DOHH2 (cell line): ENCODE measurements around the gene SP8.

Experiments used
- H3F3A ChIP-seq: fragments of 200-600 bp; sonication (generic), shearing (Covaris generic); 2 replicates; pipeline ENCODE4 v1.6.0; 2016; ENCODE audit warnings: antibody characterized with exemption, mild to moderate bottlenecking; ENCODE audit not compliant: control insufficient read depth, insufficient read depth
- H3K27ac ChIP-seq: fragments of 200-600 bp; sonication (generic); 2 replicates; pipeline ENCODE4 v1.5.1; 2014; ENCODE audit warnings: low read depth, mild to moderate bottlenecking, low read length, moderate library complexity
- H3K27me3 ChIP-seq: fragments of 200-600 bp; sonication (generic); 2 replicates; pipeline ENCODE4 v1.6.1; 2014; ENCODE audit warnings: mild to moderate bottlenecking, low read length, mixed read lengths; ENCODE audit not compliant: control insufficient read depth
- H3K36me3 ChIP-seq: fragments of 200-600 bp; sonication (generic); 2 replicates; pipeline ENCODE4 v1.6.1; 2014; ENCODE audit warnings: mild to moderate bottlenecking, low read length, moderate library complexity, mixed read lengths; ENCODE audit not compliant: control insufficient read depth
- H3K4me1 ChIP-seq: fragments of 200-600 bp; sonication (generic); 2 replicates; pipeline ENCODE4 v1.6.1; 2014; ENCODE audit warnings: mild to moderate bottlenecking, low read length, mixed read lengths; ENCODE audit not compliant: control insufficient read depth
- H3K4me2 ChIP-seq: fragments of 200-600 bp; sonication (generic); 2 replicates; pipeline ENCODE4 v1.6.0; 2014; ENCODE audit warnings: mild to moderate bottlenecking, low read length, moderate library complexity
- H3K4me3 ChIP-seq: fragments of 200-600 bp; sonication (generic); 2 replicates; pipeline ENCODE4 v1.5.1; 2014; ENCODE audit warnings: mild to moderate bottlenecking, low read length, mixed read lengths
- H3K79me2 ChIP-seq: fragments of 200-600 bp; sonication (generic); 2 replicates; pipeline ENCODE4 v1.6.1; 2014; ENCODE audit warnings: mild to moderate bottlenecking, low read length, mixed read lengths; ENCODE audit not compliant: control insufficient read depth
- H3K9me2 ChIP-seq: fragments of 200-600 bp; sonication (generic); replicated peaks from 2 replicates; pipeline ENCODE4 v1.6.1; 2014; ENCODE audit warnings: mild to moderate bottlenecking, low read length, mixed read lengths; ENCODE audit not compliant: control insufficient read depth
- H3K9me3 ChIP-seq: fragments of 200-600 bp; sonication (generic); 2 replicates; pipeline ENCODE4 v1.6.1; 2014; ENCODE audit warnings: antibody characterized with exemption, low read length, mixed read lengths; ENCODE audit not compliant: control insufficient read depth, insufficient read depth
- H4K20me1 ChIP-seq: fragments of 200-600 bp; sonication (generic); 2 replicates; pipeline ENCODE4 v1.6.0; 2014; ENCODE audit warnings: low read depth, mild to moderate bottlenecking, antibody characterized with exemption, low read length, moderate library complexity; ENCODE audit not compliant: control insufficient read depth, insufficient read depth
- CTCF ChIP-seq: fragments of 200-600 bp; sonication (generic); IDR thresholded peaks from one replicate; pipeline ENCODE4 v1.5.1; 2014; ENCODE audit warnings: antibody characterized with exemption, mild to moderate bottlenecking, low read depth, low read length; ENCODE audit not compliant: poor library complexity, severe bottlenecking
- EZH2phosphoT487 ChIP-seq: fragments of 200-600 bp; sonication (generic); IDR thresholded peaks from 2 replicates; pipeline ENCODE4 v1.6.1; 2017; ENCODE audit warnings: borderline replicate concordance, mild to moderate bottlenecking, antibody characterized with exemption, low read length, moderate library complexity, mixed read lengths

The SP8 gene

GRCh38 chr7:20785157-20786048, 1.3 kb downstream of the SP8 start:
- H4K20me1 ChIP-seq = no peaks in the 10 kb centered on the region
- no peak overlapping the region for H3K4me2 ChIP-seq
- TF ChIP-seq EZH2phosphoT487 (no peak), CTCF (no peak)

GRCh38 chr7:20784388-20785156, 2.1 kb downstream of the SP8 start:
- no peak overlapping the region for H3K4me3 ChIP-seq
- H3K9me3 ChIP-seq = peaks cover 6% of the 10 kb centered on the region; the same call in 1 of the 2 replicates
- H3K36me3 ChIP-seq = no peaks in the 10 kb centered on the region
- no peaks in the 10 kb centered on the region for H3K79me2 ChIP-seq
- no peaks in the 10 kb centered on the region for H3F3A ChIP-seq
- no peaks in the 10 kb centered on the region for H3K27me3 ChIP-seq
- H4K20me1 ChIP-seq = no peaks in the 10 kb centered on the region
- TF ChIP-seq EZH2phosphoT487 (no peak), CTCF (no peak)
- H3K4me1 ChIP-seq = no peaks in the 10 kb centered on the region
- H3K27ac ChIP-seq = no peak overlapping the region
- H3K9me2 ChIP-seq = no peaks in the 10 kb centered on the region
- no peak overlapping the region for H3K4me2 ChIP-seq

More at GRCh38 chr7:20785157-20786048, 1.3 kb downstream of the SP8 start:
- H3K9me2 ChIP-seq = no peaks in the 10 kb centered on the region
- no peaks in the 10 kb centered on the region for H3F3A ChIP-seq
- H3K9me3 ChIP-seq = peaks cover 6% of the 10 kb centered on the region; the same call in 1 of the 2 replicates
- H3K4me3 ChIP-seq = no peak overlapping the region
- H3K79me2 ChIP-seq = no peaks in the 10 kb centered on the region
- no peaks in the 10 kb centered on the region for H3K4me1 ChIP-seq
- no peak overlapping the region for H3K27ac ChIP-seq
- H3K36me3 ChIP-seq = no peaks in the 10 kb centered on the region
- no peaks in the 10 kb centered on the region for H3K27me3 ChIP-seq

- H3F3A ChIP-seq = no peaks in the 10 kb centered on the region
- H3K27ac ChIP-seq = no peak overlapping the region
- no peak for TF ChIP-seq CTCF
- no peak for TF ChIP-seq EZH2phosphoT487
- no peaks in the 10 kb centered on the region for H3K27me3 ChIP-seq
- H3K4me2 ChIP-seq = no peak overlapping the region
- H4K20me1 ChIP-seq = no peaks in the 10 kb centered on the region
- no peaks in the 10 kb centered on the region for H3K9me2 ChIP-seq
- no peak overlapping the region for H3K4me3 ChIP-seq
- H3K9me3 ChIP-seq = peaks cover 6% of the 10 kb centered on the region; the same call in 1 of the 2 replicates
- no peaks in the 10 kb centered on the region for H3K4me1 ChIP-seq
- no peaks in the 10 kb centered on the region for H3K36me3 ChIP-seq
- no peaks in the 10 kb centered on the region for H3K79me2 ChIP-seq
Observed at GRCh38 chr7:20783700-20784387, 2.8 kb downstream of the SP8 start.
